Measurements from ENCODE around the gene LIMK2.

- TF ChIP-seq CTCF (conservative IDR thresholded peaks at IDR 0.05; ENCODE audit: low read depth, low read length) (no peak), EZH2 (IDR thresholded peaks at IDR 0.05; ENCODE audit: low read length, unreplicated experiment) (no peak), EZH2phosphoT487 (IDR thresholded peaks at IDR 0.05; ENCODE audit: borderline replicate concordance, low read length) (no peak)
Measured at GRCh38 chr22:31184015-31184414, 28.1 kb upstream of the LIMK2 start.

Measured in PC-3 (cell line).